Endothelial cell of umbilical vein (primary cell): Measurements from ENCODE around the gene SPTBN5.

Experiments used
- CTCF ChIP-seq, 2 donors: IDR thresholded peaks; 1 replicate in 1 of 2; 2 replicates in 1 of 2; pipeline ENCODE4 v1.5.1; 2011; ENCODE audit warnings: low read length in 2 of 2, mild to moderate bottlenecking in 2 of 2, moderate library complexity in 2 of 2, control low read depth in 1 of 2, inconsistent platforms in 1 of 2, low read depth in 1 of 2; ENCODE audit not compliant: insufficient read depth in 1 of 2; ENCODE audit errors: extremely low read depth in 1 of 2
- POLR2A ChIP-seq: IDR thresholded peaks from 2 replicates; pipeline ENCODE4 v1.6.1; 2012; ENCODE audit warnings: low read depth, mild to moderate bottlenecking, control low read depth, low read length

- no peak for TF ChIP-seq CTCF (IDR thresholded peaks at IDR 0.05; ENCODE audit: extremely low read depth in 1 of 2, insufficient read depth in 1 of 2, low read depth in 1 of 2, low read length in 2 of 2)
- TF ChIP-seq POLR2A, result no peak
These were observed 88.8 kb downstream of the SPTBN5 start for GRCh38 chr15:41804916-41805666.
